ENCODE measurements around the gene DUSP6. TPM values are rescaled to one million over a fixed set of nuclear protein-coding genes. Genes with fewer than 3 reads are reported as not detected.

The DUSP6 gene
- total and polyA plus RNA-seq, 9 of the 15 experiments (the other 6 are each of a cell fraction or from before 2014, with no cell fraction given): 0.04 to 0.60 (median 0.08) TPM; not detected in 2

- TF ChIP-seq, protein P1, sequence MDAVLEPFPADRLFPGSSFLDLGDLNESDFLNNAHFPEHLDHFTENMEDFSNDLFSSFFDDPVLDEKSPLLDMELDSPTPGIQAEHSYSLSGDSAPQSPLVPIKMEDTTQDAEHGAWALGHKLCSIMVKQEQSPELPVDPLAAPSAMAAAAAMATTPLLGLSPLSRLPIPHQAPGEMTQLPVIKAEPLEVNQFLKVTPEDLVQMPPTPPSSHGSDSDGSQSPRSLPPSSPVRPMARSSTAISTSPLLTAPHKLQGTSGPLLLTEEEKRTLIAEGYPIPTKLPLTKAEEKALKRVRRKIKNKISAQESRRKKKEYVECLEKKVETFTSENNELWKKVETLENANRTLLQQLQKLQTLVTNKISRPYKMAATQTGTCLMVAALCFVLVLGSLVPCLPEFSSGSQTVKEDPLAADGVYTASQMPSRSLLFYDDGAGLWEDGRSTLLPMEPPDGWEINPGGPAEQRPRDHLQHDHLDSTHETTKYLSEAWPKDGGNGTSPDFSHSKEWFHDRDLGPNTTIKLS (IDR thresholded peaks at IDR 0.05; ENCODE audit: borderline replicate concordance, low read depth): no peak
- no peak for TF ChIP-seq ARNT (IDR thresholded peaks at IDR 0.05)
- TF ChIP-seq, protein P2, sequence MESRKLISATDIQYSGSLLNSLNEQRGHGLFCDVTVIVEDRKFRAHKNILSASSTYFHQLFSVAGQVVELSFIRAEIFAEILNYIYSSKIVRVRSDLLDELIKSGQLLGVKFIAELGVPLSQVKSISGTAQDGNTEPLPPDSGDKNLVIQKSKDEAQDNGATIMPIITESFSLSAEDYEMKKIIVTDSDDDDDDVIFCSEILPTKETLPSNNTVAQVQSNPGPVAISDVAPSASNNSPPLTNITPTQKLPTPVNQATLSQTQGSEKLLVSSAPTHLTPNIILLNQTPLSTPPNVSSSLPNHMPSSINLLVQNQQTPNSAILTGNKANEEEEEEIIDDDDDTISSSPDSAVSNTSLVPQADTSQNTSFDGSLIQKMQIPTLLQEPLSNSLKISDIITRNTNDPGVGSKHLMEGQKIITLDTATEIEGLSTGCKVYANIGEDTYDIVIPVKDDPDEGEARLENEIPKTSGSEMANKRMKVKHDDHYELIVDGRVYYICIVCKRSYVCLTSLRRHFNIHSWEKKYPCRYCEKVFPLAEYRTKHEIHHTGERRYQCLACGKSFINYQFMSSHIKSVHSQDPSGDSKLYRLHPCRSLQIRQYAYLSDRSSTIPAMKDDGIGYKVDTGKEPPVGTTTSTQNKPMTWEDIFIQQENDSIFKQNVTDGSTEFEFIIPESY (CRISPR knock-in tag; IDR thresholded peaks at IDR 0.05): no peak
These were observed 16.9 kb upstream of the DUSP6 start (continued) for GRCh38 chr12:89369166-89369565.

- no peaks in the 10 kb centered on the region for H4K20me1 ChIP-seq (replicated peaks; ENCODE audit: control insufficient read depth, insufficient read depth, low read length)
- CTCF ChIA-PET (ENCODE audit: low intra/inter-chr PET ratio): interaction anchor here (0.6 kb wide), 1 partner anchor 121 kb away, joined by 3 read pairs; no protein-coding TSS in a partner anchor
- H3K36me3 ChIP-seq (ENCODE audit: control insufficient read depth, insufficient read depth, low read length): no peaks in the 10 kb centered on the region
- H3K4me2 ChIP-seq (ENCODE audit: insufficient read depth, low read length): no peak overlapping the region
- no TSS peak for BruUV-seq (replicated peaks)
- POLR2A ChIA-PET: no interaction called here
- H3K9ac ChIP-seq (ENCODE audit: insufficient read depth in 1 of 2, low read depth in 2 of 2, low read length in 2 of 2): no peak overlapping the region
- no peaks in the 10 kb centered on the region for H3K9me3 ChIP-seq (replicated peaks; ENCODE audit: control insufficient read depth, insufficient read depth, low read depth, low read length)
- DNase-seq (ENCODE audit: extremely low read depth in 1 of 4, low spot score in 3 of 4): no peak
- peaks cover 0 to 6% of the 10 kb centered on the region in 2 experiments; a peak in 2 of 5 replicates for H3K27me3 ChIP-seq (ENCODE audit: control insufficient read depth in 2 of 2, insufficient read depth in 2 of 2, low read length in 2 of 2)
- WGBS (ENCODE audit: insufficient coverage, low coverage, missing lambda C conversion rate): 11% methylated on average over 4 of the region's 4 CpGs
- no peak overlapping the region for H2AFZ ChIP-seq (ENCODE audit: low read depth, low read length)
- no peak for ATAC-seq
- intact Hi-C loops (cut with micrococcal nuclease) (no loop called here), in situ Hi-C loops (cut with MboI) (no loop called here)
- no peaks in the 10 kb centered on the region for H3K79me2 ChIP-seq (ENCODE audit: control insufficient read depth, insufficient read depth, low read length)
- no peak overlapping the region for H3K27ac ChIP-seq (ENCODE audit: extremely low read depth, low read depth, low read length)
- FAIRE-seq: no peak
- H3K9me1 ChIP-seq (ENCODE audit: control insufficient read depth, insufficient read depth, low read length): no peaks in the 10 kb centered on the region
- H3K4me3 ChIP-seq: no peak overlapping the region
- peaks cover 3 to 26% of the 10 kb centered on the region in 2 experiments; a peak in 4 of 5 replicates for H3K4me1 ChIP-seq (replicated peaks in 1 of 2; ENCODE audit: control insufficient read depth in 2 of 2, insufficient read depth in 2 of 2, low read length in 2 of 2)
- TF ChIP-seq GABPB2 (CRISPR knock-in tag; conservative IDR thresholded peaks at IDR 0.05) (no peak), ELF2 (CRISPR knock-in tag; IDR thresholded peaks at IDR 0.05) (no peak), EZH2 (IDR thresholded peaks at IDR 0.05; ENCODE audit: borderline replicate concordance, low read depth, low read length) (no peak), SMAD1 (IDR thresholded peaks at IDR 0.05; ENCODE audit: low read depth, low read length, partially characterized antibody) (no peak), KLF16 (IDR thresholded peaks at IDR 0.05) (no peak), SMARCC2 (IDR thresholded peaks at IDR 0.05; ENCODE audit: low read depth) (no peak), BCOR (IDR thresholded peaks at IDR 0.05) (no peak), RBM17 (IDR thresholded peaks at IDR 0.05; ENCODE audit: borderline replicate concordance, low read depth, low read length) (no peak), YY1 (IDR thresholded peaks at IDR 0.05; ENCODE audit: borderline replicate concordance in 1 of 3, control insufficient read depth in 1 of 3, extremely low read depth in 1 of 3, insufficient read depth in 3 of 3, insufficient read length in 1 of 3, insufficient replicate concordance in 2 of 3, low read depth in 1 of 3, low read length in 2 of 3) (no peak), ZEB2 (IDR thresholded peaks at IDR 0.05) (no peak), CTCF (IDR thresholded peaks at IDR 0.05 in 2 of 3, conservative IDR thresholded peaks at IDR 0.05 in 1 of 3; ENCODE audit: insufficient read depth in 2 of 3, low read depth in 1 of 3, low read length in 3 of 3) (no peak), CBFB (CRISPR knock-in tag; IDR thresholded peaks at IDR 0.05) (no peak), ADNP (tag; IDR thresholded peaks at IDR 0.05) (no peak)
These were observed 16.1 kb upstream of the DUSP6 start for GRCh38 chr12:89368391-89368790.

All from K562 (cell line).